ENCODE measurements around the gene ODAD3. TPM values are rescaled to one million over a fixed set of nuclear protein-coding genes. Genes with fewer than 3 reads are reported as not detected.

Gene ODAD3
- under 1 TPM; 0.21 to 0.73 (median 0.54) TPM for total RNA-seq
- long read RNA-seq: 0 reads

DNA sequence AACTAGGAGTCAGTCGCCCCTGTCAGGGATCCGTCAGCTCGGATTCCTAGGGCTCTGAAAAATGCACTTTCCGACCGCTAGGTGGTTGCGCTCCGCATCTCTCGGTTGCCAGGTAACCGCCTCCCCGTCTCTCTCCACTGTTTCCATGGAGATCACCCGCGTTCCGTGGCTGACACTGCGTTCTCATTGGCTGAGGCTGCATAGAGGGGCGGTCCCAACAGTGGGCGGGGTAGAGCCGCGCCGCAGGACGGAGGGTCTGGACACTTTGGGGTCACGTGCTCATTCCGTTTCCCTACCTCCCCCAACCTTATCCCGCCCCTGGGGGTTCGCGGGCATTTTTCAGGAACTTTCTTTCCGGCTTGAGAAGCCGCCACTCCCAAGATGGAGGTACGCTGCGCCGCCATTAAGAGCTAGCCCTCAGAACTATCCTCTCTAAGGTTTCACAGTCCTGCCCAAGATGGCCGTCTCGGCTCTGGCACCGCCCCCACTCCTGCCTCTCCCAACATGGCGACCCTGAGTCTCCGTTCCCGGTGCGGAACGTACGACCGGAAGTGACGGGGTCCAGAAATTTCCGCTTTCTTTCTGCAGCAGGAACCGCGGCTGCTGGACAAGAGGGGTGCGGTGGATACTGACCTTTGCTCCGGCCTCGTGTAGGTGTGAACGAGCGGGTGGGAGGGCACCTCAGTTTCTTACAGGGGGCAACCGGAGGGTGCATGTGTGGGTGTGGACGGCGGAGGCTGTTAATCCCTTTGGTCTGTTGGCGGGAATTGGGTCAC, at the start of gene ODAD3, which contains the start of gene PRKCSH:
Gene ODAD3 (minus strand): TSS at position 65 of the 776 bp plus-strand sequence. CDS start 105 bp downstream, outside the sequence.
Gene PRKCSH (plus strand): TSS at position 579 of the 776 bp plus-strand sequence. CDS start 483 bp downstream, outside the sequence.
- Histone ChIP-seq H3K9me3 (no peaks in the 10 kb centered on the region), H3K27me3 (no peaks in the 10 kb centered on the region), H3K4me3 (peak within 1 kb of the TSS; percentile 72 to 89 (median 83)), H3K4me1 (peaks cover 0 to 11% (median 5%) of the 10 kb centered on the region in 4 donors), H3K27ac (peak within 1 kb of the TSS; percentile 47 to 72 (median 67)), H3K36me3 (peaks cover 0 to 33% (median 13%) of the 10 kb centered on the region in 4 donors)
- WGBS (ENCODE audit: insufficient coverage, low coverage, low lambda C conversion rate, missing lambda C conversion rate): 0% methylated on average over 30 of the region's 53 CpGs
- peak; percentile 94 to 97 (median 96) for ATAC-seq
- TF ChIP-seq POLR2A (IDR thresholded peaks at IDR 0.05): peak; percentile 39
- TF ChIP-seq, protein P1, sequence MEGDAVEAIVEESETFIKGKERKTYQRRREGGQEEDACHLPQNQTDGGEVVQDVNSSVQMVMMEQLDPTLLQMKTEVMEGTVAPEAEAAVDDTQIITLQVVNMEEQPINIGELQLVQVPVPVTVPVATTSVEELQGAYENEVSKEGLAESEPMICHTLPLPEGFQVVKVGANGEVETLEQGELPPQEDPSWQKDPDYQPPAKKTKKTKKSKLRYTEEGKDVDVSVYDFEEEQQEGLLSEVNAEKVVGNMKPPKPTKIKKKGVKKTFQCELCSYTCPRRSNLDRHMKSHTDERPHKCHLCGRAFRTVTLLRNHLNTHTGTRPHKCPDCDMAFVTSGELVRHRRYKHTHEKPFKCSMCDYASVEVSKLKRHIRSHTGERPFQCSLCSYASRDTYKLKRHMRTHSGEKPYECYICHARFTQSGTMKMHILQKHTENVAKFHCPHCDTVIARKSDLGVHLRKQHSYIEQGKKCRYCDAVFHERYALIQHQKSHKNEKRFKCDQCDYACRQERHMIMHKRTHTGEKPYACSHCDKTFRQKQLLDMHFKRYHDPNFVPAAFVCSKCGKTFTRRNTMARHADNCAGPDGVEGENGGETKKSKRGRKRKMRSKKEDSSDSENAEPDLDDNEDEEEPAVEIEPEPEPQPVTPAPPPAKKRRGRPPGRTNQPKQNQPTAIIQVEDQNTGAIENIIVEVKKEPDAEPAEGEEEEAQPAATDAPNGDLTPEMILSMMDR (IDR thresholded peaks at IDR 0.05): peak; percentile 81 to 98 (median 90)
- intact Hi-C loops (cut with DNase I): no loop called here
- DNase-seq: peak; percentile 99 to 100 (median 100)

DNA sequence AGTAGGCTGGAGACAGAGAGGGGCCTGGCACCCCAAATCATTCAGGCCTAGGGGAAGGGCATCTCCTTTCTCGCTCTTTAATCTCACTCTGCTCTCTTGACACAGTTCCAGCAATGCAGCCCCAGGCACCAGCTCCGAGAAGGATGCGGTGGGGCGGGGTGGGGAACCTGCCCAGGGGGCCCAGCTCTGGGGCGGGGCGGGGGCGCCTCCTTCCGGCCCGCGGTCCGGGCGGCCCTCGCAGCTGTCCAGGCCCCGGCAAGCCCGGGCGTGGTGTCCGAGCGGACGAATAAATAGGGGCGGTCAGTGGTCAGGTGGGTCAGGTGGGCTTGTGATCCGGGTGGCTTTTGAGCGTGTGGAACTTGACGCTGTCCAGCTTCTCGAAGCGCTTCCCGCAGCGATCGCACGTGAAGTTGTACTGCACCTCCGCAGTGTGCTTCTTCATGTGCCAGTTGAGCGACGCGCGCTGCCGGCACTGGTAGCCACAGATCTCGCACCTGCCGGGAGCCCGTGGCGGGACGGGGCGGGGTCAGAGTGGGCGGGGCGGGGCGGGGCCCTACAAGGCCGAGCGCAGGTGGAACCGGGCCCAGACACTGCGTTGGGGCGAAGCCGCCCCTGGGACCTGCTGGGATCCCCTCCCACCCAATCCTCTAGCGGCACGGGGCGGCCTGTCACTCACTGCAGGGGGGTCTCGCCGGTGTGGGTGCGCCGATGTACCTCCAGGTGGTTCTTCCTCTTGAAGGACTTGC, 48.6 kb upstream of the ODAD3 start:
- intact Hi-C loops (cut with DNase I): no loop called here
- TF ChIP-seq POLR2A (IDR thresholded peaks at IDR 0.05): no peak
- TF ChIP-seq, protein P1 (IDR thresholded peaks at IDR 0.05): no peak

DNA sequence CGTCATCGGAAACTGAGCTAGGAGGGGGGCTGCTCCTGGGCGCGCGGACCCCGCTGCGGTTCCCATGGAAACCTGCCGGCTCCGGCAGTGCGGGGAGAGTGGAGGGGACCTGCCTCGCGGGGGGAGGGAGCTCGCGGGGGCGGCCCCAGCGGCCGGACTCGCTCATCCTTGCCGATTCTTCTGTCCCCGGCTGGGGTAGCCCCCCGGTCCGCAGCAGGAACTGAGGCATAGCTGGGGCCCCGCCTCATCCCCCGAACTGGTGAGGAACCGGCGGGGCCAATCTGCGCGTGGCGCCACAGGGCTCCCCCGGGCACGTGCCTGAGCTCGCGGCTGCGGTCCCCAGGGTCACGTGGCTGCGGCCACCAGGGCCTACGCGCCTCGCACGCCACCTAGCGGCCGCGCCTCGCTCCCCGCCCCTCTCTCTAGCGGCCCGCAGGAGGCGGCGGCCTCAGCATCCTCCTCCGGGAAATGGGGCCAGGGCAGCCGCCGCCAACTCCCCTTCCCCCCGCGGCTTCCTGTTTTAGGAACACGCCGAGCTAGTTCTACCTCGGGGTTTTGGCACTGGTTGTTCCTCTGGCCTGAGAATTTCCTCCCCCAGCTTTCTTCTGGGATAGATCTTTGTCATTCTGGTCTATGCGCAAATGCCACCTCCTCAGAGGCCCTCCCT, 47.6 kb upstream of the ODAD3 start:
- intact Hi-C loops (cut with DNase I): no loop called here

More for the DNA sequence above, 48.6 kb upstream of the ODAD3 start:
- peak in 1 of 3 donors; percentile 29 for DNase-seq
- ATAC-seq: no peak
- H3K4me1 ChIP-seq: peaks cover 0 to 29% (median 6%) of the 10 kb centered on the region in 4 donors
- peaks cover 0 to 12% of the 10 kb centered on the region in 2 donors for H3K27me3 ChIP-seq
- H3K27ac ChIP-seq: no peak overlapping the region
- no peaks in the 10 kb centered on the region for H3K36me3 ChIP-seq
- WGBS (ENCODE audit: insufficient coverage, low coverage, low lambda C conversion rate, missing lambda C conversion rate): 90% methylated on average over 28 of the region's 57 CpGs
- H3K4me3 ChIP-seq: no peak overlapping the region
- no peaks in the 10 kb centered on the region for H3K9me3 ChIP-seq

More for the DNA sequence above, 47.6 kb upstream of the ODAD3 start:
- ATAC-seq (peak; percentile 71 to 84 (median 76)), DNase-seq (peak; percentile 79 to 85 (median 84))
- no peak overlapping the region for H3K27ac ChIP-seq
- no peaks in the 10 kb centered on the region for H3K36me3 ChIP-seq
- WGBS (ENCODE audit: insufficient coverage, low coverage, low lambda C conversion rate, missing lambda C conversion rate): no CpG with 5 or more reads among the region's 58 CpGs
- no peaks in the 10 kb centered on the region for H3K9me3 ChIP-seq
- peaks cover 0 to 29% (median 6%) of the 10 kb centered on the region in 4 donors for H3K4me1 ChIP-seq
- TF ChIP-seq, protein P1 (IDR thresholded peaks at IDR 0.05): peak; percentile 93 to 97 (median 95)
- TF ChIP-seq POLR2A (IDR thresholded peaks at IDR 0.05): no peak
- H3K27me3 ChIP-seq: peaks cover 0 to 12% of the 10 kb centered on the region in 2 donors
- H3K4me3 ChIP-seq: peak overlapping the region in 2 of 3 donors; percentile 2 to 24

Data from right lobe of liver (tissue), 6 donors.